HepG2 (cell line): ENCODE measurements around the gene LRRC3. TPM values are rescaled to one million over a fixed set of nuclear protein-coding genes. Genes with fewer than 3 reads are reported as not detected.

ENCODE experiments used
- ATAC-seq: fragments of 200-7000 bp; cut with Tn5 transposase; 3 replicates; pipeline ENCODE4 v1.9.1; 2020; ENCODE audit warnings: mild to moderate bottlenecking, moderate library complexity
- BruUV-seq: library from RNA; stranded (reverse); fragments of 400-500 nt; replicated peaks from 2 replicates; lab custom pipeline; 2021; lab: Mats Ljungman, UMichigan
- CTCF ChIA-PET: fragments of 300-600 bp; formaldehyde crosslinking; extraction: SDS; loops from one replicate; lab custom pipeline; 2021; ENCODE audit warnings: low total read pairs, inconsistent platforms, low intra/inter-chr PET ratio; lab: Yijun Ruan, JAX
- POLR2A ChIA-PET: fragments of 350-600 bp; sonication (Branson Sonifier 250); formaldehyde crosslinking; loops from one replicate; lab custom pipeline; 2020; ENCODE audit warnings: antibody characterized with exemption, inconsistent platforms; lab: Yijun Ruan, JAX
- DNase-seq: peaks from one replicate; pipeline ENCODE4 v3.0.0-alpha.2; 2015; ENCODE audit warnings: low spot score
- FAIRE-seq: peaks from 3 replicates; lab custom pipeline; 2011; peaks lifted over from hg19 to GRCh38; lab: Jason Lieb, UNC
- H2AFZ ChIP-seq: one replicate; pipeline ENCODE4 v1.6.1; 2011; ENCODE audit warnings: low read length, inconsistent platforms
- H3K27ac ChIP-seq: fragments of 300-600 bp; 3 replicates; pipeline ENCODE4 v1.8.0; 2011; ENCODE audit warnings: mixed run types, mild to moderate bottlenecking, mixed read lengths, low read length, inconsistent platforms; ENCODE audit not compliant: insufficient read depth; ENCODE audit errors: extremely low read length
- H3K27me3 ChIP-seq, 2 experiments: fragments of 200-600 bp in 1 of 2; 2 replicates in 1 of 2; 3 replicates in 1 of 2; pipeline versions ENCODE4 v1.6.0 to v1.8.0; 2011; ENCODE audit warnings: low read length in 2 of 2, mild to moderate bottlenecking in 2 of 2, moderate library complexity in 2 of 2, inconsistent platforms in 1 of 2; ENCODE audit not compliant: insufficient read depth in 2 of 2, control insufficient read depth in 1 of 2
- H3K36me3 ChIP-seq, 2 experiments: fragments of 200-600 bp in 1 of 2; replicated peaks in 1 of 2; 2 replicates in 1 of 2; 3 replicates in 1 of 2; pipeline versions ENCODE4 v1.5.1 to v1.8.0; 2011; ENCODE audit warnings: low read length in 2 of 2, inconsistent platforms in 1 of 2; ENCODE audit not compliant: insufficient read depth in 2 of 2, control insufficient read depth in 1 of 2
- H3K4me1 ChIP-seq: 2 replicates; pipeline ENCODE4 v1.5.1; 2012; ENCODE audit warnings: low read length, inconsistent platforms; ENCODE audit not compliant: insufficient read depth
- H3K4me2 ChIP-seq: 2 replicates; pipeline ENCODE4 v1.6.0; 2011; ENCODE audit warnings: low read depth, low read length, inconsistent platforms
- H3K4me3 ChIP-seq, 3 experiments: fragments of 200-600 bp in 1 of 3; sonication (generic), shearing (Covaris generic) in 1 of 3; replicated peaks in 1 of 3; 2 replicates each; pipeline ENCODE4 v1.5.1; 2011 to 2016; ENCODE audit warnings: low read length in 3 of 3, inconsistent platforms in 2 of 3, low read depth in 2 of 3, mild to moderate bottlenecking in 2 of 3, control low read depth in 1 of 3, mixed read lengths in 1 of 3; ENCODE audit not compliant: insufficient read depth in 1 of 3
- H3K79me2 ChIP-seq: one replicate; pipeline ENCODE4 v1.6.1; 2011; ENCODE audit warnings: low read length, inconsistent platforms; ENCODE audit not compliant: insufficient read depth
- H3K9ac ChIP-seq: 2 replicates; pipeline ENCODE4 v1.6.0; 2011; ENCODE audit warnings: mild to moderate bottlenecking, low read depth, low read length, inconsistent platforms; ENCODE audit not compliant: insufficient read depth
- H3K9me3 ChIP-seq: 2 replicates; pipeline ENCODE4 v1.5.1; 2012; ENCODE audit warnings: mild to moderate bottlenecking, low read length
- H4K20me1 ChIP-seq: 2 replicates; pipeline ENCODE4 v1.6.0; 2011; ENCODE audit warnings: inconsistent platforms, mild to moderate bottlenecking, low read length, moderate library complexity; ENCODE audit not compliant: insufficient read depth
- AGO2 ChIP-seq: fragments of 200-400 bp; formaldehyde crosslinking; optimal IDR thresholded peaks from 2 replicates; pipeline ENCODE3; 2017; ENCODE audit warnings: mild to moderate bottlenecking, low read depth, low read length, moderate library complexity
- AKAP8 ChIP-seq: sonication (generic); formaldehyde crosslinking; IDR thresholded peaks from 2 replicates; pipeline ENCODE4 v1.5.1; 2020; ENCODE audit warnings: mild to moderate bottlenecking, missing genetic modification reagents
- FOXM1 ChIP-seq: sonication (generic); formaldehyde crosslinking; IDR thresholded peaks from 2 replicates; pipeline ENCODE4 v1.5.0; 2020; ENCODE audit warnings: missing genetic modification reagents
- GFI1 ChIP-seq: sonication (generic); formaldehyde crosslinking; IDR thresholded peaks from 2 replicates; pipeline ENCODE4 v1.5.0; 2020; ENCODE audit warnings: missing genetic modification reagents, mild to moderate bottlenecking, borderline replicate concordance
- HNRNPL ChIP-seq: fragments of 200-400 bp; formaldehyde crosslinking; IDR thresholded peaks from 2 replicates; pipeline ENCODE4 v1.6.1; 2017; ENCODE audit warnings: mild to moderate bottlenecking, low read depth, low read length
- KDM2A ChIP-seq: sonication (generic); formaldehyde crosslinking; IDR thresholded peaks from 2 replicates; pipeline ENCODE4 v1.4.0; 2020; ENCODE audit warnings: low read depth, missing genetic modification reagents, borderline replicate concordance
- NCOA2 ChIP-seq: sonication (generic); formaldehyde crosslinking; IDR thresholded peaks from 2 replicates; pipeline ENCODE4 v1.8.0; 2022; ENCODE audit warnings: inconsistent platforms
- NR2F1 ChIP-seq, 2 experiments: fragments of 450-650 bp in 1 of 2; formaldehyde crosslinking in 1 of 2; IDR thresholded peaks; 2 replicates each; pipeline versions ENCODE4 v1.5.0 to v1.6.1; 2016 to 2020; ENCODE audit warnings: mild to moderate bottlenecking in 1 of 2, missing compliant biosample characterization in 1 of 2, missing genetic modification reagents in 1 of 2, moderate library complexity in 1 of 2
- PAX8 ChIP-seq: sonication (generic); formaldehyde crosslinking; IDR thresholded peaks from 2 replicates; pipeline ENCODE4 v1.8.0; 2022; ENCODE audit warnings: mild to moderate bottlenecking, missing genetic modification reagents, borderline replicate concordance
- RBFOX2 ChIP-seq: fragments of 200-400 bp; formaldehyde crosslinking; IDR thresholded peaks from 2 replicates; pipeline ENCODE4 v1.6.1; 2017; ENCODE audit warnings: low read depth, mild to moderate bottlenecking, low read length
- TCF12 ChIP-seq, 2 experiments: fragments of 450-650 bp in 1 of 2; sonication (generic) in 1 of 2; formaldehyde crosslinking in 1 of 2; IDR thresholded peaks; 2 replicates each; pipeline versions ENCODE4 v1.6.1 to v1.8.0; 2017 to 2022; ENCODE audit warnings: antibody characterized with exemption in 1 of 2, mild to moderate bottlenecking in 1 of 2, missing genetic modification reagents in 1 of 2, moderate library complexity in 1 of 2
- ZBTB38 ChIP-seq: sonication (generic); formaldehyde crosslinking; IDR thresholded peaks from 2 replicates; pipeline ENCODE4 v1.5.1; 2020; ENCODE audit warnings: mild to moderate bottlenecking, missing genetic modification reagents
- ZC3H13 ChIP-seq: sonication (generic); formaldehyde crosslinking; IDR thresholded peaks from 2 replicates; pipeline ENCODE4 v1.8.1; 2023; ENCODE audit warnings: mild to moderate bottlenecking, missing genetic modification reagents, moderate library complexity
- ZFYVE20 ChIP-seq: sonication (generic); formaldehyde crosslinking; IDR thresholded peaks from 2 replicates; pipeline ENCODE4 v1.8.0; 2023; ENCODE audit warnings: low read depth, mild to moderate bottlenecking, moderate library complexity, missing genetic modification reagents, borderline replicate concordance
- ZNF143 ChIP-seq: sonication (generic); formaldehyde crosslinking; IDR thresholded peaks from 2 replicates; pipeline ENCODE4 v1.4.0; 2020; ENCODE audit warnings: missing genetic modification reagents
- ZNF205 ChIP-seq: IDR thresholded peaks from 2 replicates; pipeline ENCODE4 v1.6.1; 2018; ENCODE audit warnings: missing biosample characterization, missing genetic modification reagents
- ZNF563 ChIP-seq: sonication (generic); formaldehyde crosslinking; IDR thresholded peaks from 2 replicates; pipeline ENCODE4 v1.8.0; 2022; ENCODE audit warnings: mild to moderate bottlenecking, moderate library complexity, missing genetic modification reagents
- WGBS: methylation state at CpG from one replicate; pipeline ENCODE4 v1.1.6; 2017; ENCODE audit warnings: low lambda C conversion rate; 5-methylcytosine and 5-hydroxymethylcytosine counted together
- in situ Hi-C: cut with HindIII; loops from 2 replicates; pipeline ENCODE4 v1.10.0; 2017; ENCODE audit warnings: low pct_unique_long_range_greater_than_20kb; ENCODE audit not compliant: extremely low pct_ligation_motif_present
- intact Hi-C: fragments of 100-400 bp; cut with micrococcal nuclease; formaldehyde crosslinking; loops from one replicate; pipeline ENCODE4 v1.10.0; 2022; ENCODE audit not compliant: unreplicated experiment
- polyA plus RNA-seq, 8 experiments: library from polyadenylated mRNA; depleted of rRNA in 3 of 8; stranded (reverse) in 7 of 8; unstranded in 1 of 8; fragments of >200 nt; fragmentation: Illumina TruSeq in 4 of 8; extraction: Trizol in 4 of 8; gene quantifications; 2 replicates each; pipeline versions ENCODE4 v1.2.1 to v1.2.3, GENCODE V29; 2011 to 2016; ENCODE audit warnings: low read depth in 4 of 8, missing spikeins in 1 of 8, mixed read lengths in 1 of 8; ENCODE audit not compliant: insufficient read depth in 1 of 8
- total RNA-seq, 5 experiments: library from RNA; depleted of rRNA; stranded (reverse); fragments of >200 nt; fragmentation: Illumina TruSeq; extraction: Trizol; gene quantifications; 2 replicates each; pipeline ENCODE4 v1.2.3, GENCODE V29; 2016; ENCODE audit warnings: low read depth in 1 of 5
- TF ChIP-seq, protein P1 (sequence below): sonication (generic); formaldehyde crosslinking; IDR thresholded peaks from 2 replicates; pipeline ENCODE4 v1.8.0; 2022; ENCODE audit warnings: mild to moderate bottlenecking, missing genetic modification reagents

The LRRC3 gene
- total and polyA plus RNA-seq, 2 of the 13 experiments (the other 11 are each of a cell fraction or from before 2014, with no cell fraction given): 4.8 to 16.5 TPM

- H3K36me3 ChIP-seq: no peaks in the 10 kb centered on the region; a peak in 2 of 5 replicates
- intact Hi-C loops (loop anchor here (5.0 kb wide), 1 partner anchor 122 kb away; the partner anchor contains the start of gene CFAP410), in situ Hi-C loops (no loop called here)
- ChIA-PET CTCF (no interaction called here), POLR2A (interaction anchor here (4.9 kb wide), 1 partner anchor 23 kb away, joined by 115 read pairs; no protein-coding TSS in a partner anchor)
- H3K4me1 ChIP-seq: peaks cover 72% of the 10 kb centered on the region
- peak overlapping the region; percentile 85 for H3K27ac ChIP-seq
- peak overlapping the region; percentile 74 for H3K4me2 ChIP-seq
- H3K4me3 ChIP-seq: peak overlapping the region in 1 of 3 experiments; percentile 75; a peak in 2 of 6 replicates
- H4K20me1 ChIP-seq: no peaks in the 10 kb centered on the region
- DNase-seq (no peak), ATAC-seq (no peak), FAIRE-seq (no peak)
- H2AFZ ChIP-seq: no peak overlapping the region
- 98% methylated on average over 7 of the region's 19 CpGs for WGBS
- no peaks in the 10 kb centered on the region for H3K9me3 ChIP-seq
- H3K79me2 ChIP-seq: peaks cover 18% of the 10 kb centered on the region
- H3K27me3 ChIP-seq: no peaks in the 10 kb centered on the region
- BruUV-seq: no TSS peak
- TF ChIP-seq FOXM1 (CRISPR knock-in tag): no peak
- TF ChIP-seq TCF12 (IDR thresholded peaks at IDR 0.05): no peak
- TF ChIP-seq TCF12 (CRISPR knock-in tag; IDR thresholded peaks at IDR 0.05): no peak
- TF ChIP-seq ZBTB38 (CRISPR knock-in tag): 0 out of 2 replicates have a peak, but pooled peaks have one; percentile 30
- TF ChIP-seq, protein P1, sequence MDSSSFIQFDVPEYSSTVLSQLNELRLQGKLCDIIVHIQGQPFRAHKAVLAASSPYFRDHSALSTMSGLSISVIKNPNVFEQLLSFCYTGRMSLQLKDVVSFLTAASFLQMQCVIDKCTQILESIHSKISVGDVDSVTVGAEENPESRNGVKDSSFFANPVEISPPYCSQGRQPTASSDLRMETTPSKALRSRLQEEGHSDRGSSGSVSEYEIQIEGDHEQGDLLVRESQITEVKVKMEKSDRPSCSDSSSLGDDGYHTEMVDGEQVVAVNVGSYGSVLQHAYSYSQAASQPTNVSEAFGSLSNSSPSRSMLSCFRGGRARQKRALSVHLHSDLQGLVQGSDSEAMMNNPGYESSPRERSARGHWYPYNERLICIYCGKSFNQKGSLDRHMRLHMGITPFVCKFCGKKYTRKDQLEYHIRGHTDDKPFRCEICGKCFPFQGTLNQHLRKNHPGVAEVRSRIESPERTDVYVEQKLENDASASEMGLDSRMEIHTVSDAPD: no peak
- TF ChIP-seq AKAP8 (CRISPR knock-in tag): no peak
- TF ChIP-seq NR2F1 (CRISPR knock-in tag; IDR thresholded peaks at IDR 0.05): no peak
- TF ChIP-seq ZC3H13: 0 out of 2 replicates have a peak, but pooled peaks have one; percentile 81
- TF ChIP-seq KDM2A: no peak
- TF ChIP-seq HNRNPL: peak; percentile 74; the same call in 1 of the 2 replicates
- no peak for TF ChIP-seq ZFYVE20 (CRISPR knock-in tag)
- TF ChIP-seq ZNF563 (CRISPR knock-in tag): peak; percentile 32; the same call in 1 of the 2 replicates
- 0 out of 2 replicates have a peak, but pooled peaks have one; percentile 51 for TF ChIP-seq RBFOX2
- TF ChIP-seq ZNF143 (CRISPR knock-in tag): no peak
- TF ChIP-seq GFI1 (CRISPR knock-in tag): no peak
- TF ChIP-seq PAX8: no peak
- TF ChIP-seq AGO2: peak; percentile 34
- no peak for TF ChIP-seq ZNF205 (CRISPR knock-in tag)
- TF ChIP-seq NCOA2 (CRISPR knock-in tag): no peak
- H3K9ac ChIP-seq: peak overlapping the region; percentile 42; the same call in 1 of the 2 replicates
Observed at GRCh38 chr21:44458971-44459711, 3.8 kb downstream of the LRRC3 start.
